IMR-90 (cell line): ENCODE results near the gene COLGALT1. TPM values are rescaled to one million over a fixed set of nuclear protein-coding genes. Genes with fewer than 3 reads are reported as not detected.
A peak's percentile ranks its signal among the peaks of the same experiment; 100 is the strongest.

Experiments used
- ATAC-seq: fragments of 200-7000 bp; cut with Tn5 transposase; 2 replicates; pipeline ENCODE4 v1.9.1; 2020; ENCODE audit warnings: low read depth, mild to moderate bottlenecking, moderate library complexity
- BruUV-seq: library from RNA; stranded (reverse); fragments of 400-500 nt; replicated peaks from 2 replicates; lab custom pipeline; 2021; lab: Mats Ljungman, UMichigan
- CTCF ChIA-PET: fragments of 300-600 bp; formaldehyde crosslinking; extraction: SDS; loops from one replicate; lab custom pipeline; 2021; ENCODE audit warnings: antibody characterized with exemption; lab: Yijun Ruan, JAX
- POLR2A ChIA-PET: fragments of 300-600 bp; sonication (Branson Sonifier 250); formaldehyde crosslinking; loops from one replicate; lab custom pipeline; 2022; ENCODE audit warnings: antibody characterized with exemption; ENCODE audit not compliant: unreplicated experiment; lab: Charles Lee
- DNase-seq: peaks from one replicate; pipeline ENCODE4 v3.0.0; 2013
- H2AFZ ChIP-seq: replicated peaks from 2 replicates; pipeline ENCODE3; 2013; ENCODE audit warnings: low read length, mild to moderate bottlenecking; ENCODE audit not compliant: poor library complexity
- H2AK5ac ChIP-seq: 2 replicates; pipeline ENCODE4 v1.6.1; 2013; ENCODE audit warnings: low read depth, low read length, inconsistent platforms
- H2AK9ac ChIP-seq: replicated peaks from 2 replicates; pipeline ENCODE3; 2013; ENCODE audit warnings: mild to moderate bottlenecking, low read depth, low read length, moderate library complexity; ENCODE audit not compliant: poor library complexity
- H2BK120ac ChIP-seq: 2 replicates; pipeline ENCODE4 v1.6.1; 2013; ENCODE audit warnings: low read depth, low read length, inconsistent platforms
- H2BK15ac ChIP-seq: 3 replicates; pipeline ENCODE4 v1.6.1; 2013; ENCODE audit warnings: low read depth, low read length, inconsistent platforms
- H2BK20ac ChIP-seq: 2 replicates; pipeline ENCODE4 v1.6.1; 2013; ENCODE audit warnings: low read depth, mild to moderate bottlenecking, inconsistent platforms, low read length, moderate library complexity
- H2BK5ac ChIP-seq: 2 replicates; pipeline ENCODE4 v1.6.1; 2013; ENCODE audit warnings: mild to moderate bottlenecking, low read depth, low read length, inconsistent platforms; ENCODE audit not compliant: poor library complexity, severe bottlenecking
- H3K14ac ChIP-seq: replicated peaks from 2 replicates; pipeline ENCODE4 v1.6.1; 2013; ENCODE audit warnings: low read depth, low read length, inconsistent platforms
- H3K18ac ChIP-seq: 2 replicates; pipeline ENCODE4 v1.6.1; 2013; ENCODE audit warnings: low read depth, low read length, control low read depth
- H3K23ac ChIP-seq: 2 replicates; pipeline ENCODE4 v1.6.1; 2013; ENCODE audit warnings: low read depth, low read length, inconsistent platforms
- H3K27ac ChIP-seq: 2 replicates; pipeline ENCODE4 v1.5.1; 2013; ENCODE audit warnings: mild to moderate bottlenecking, control low read depth, low read length; ENCODE audit not compliant: insufficient read depth
- H3K27me3 ChIP-seq: 2 replicates; pipeline ENCODE4 v1.6.1; 2013; ENCODE audit warnings: low read length; ENCODE audit not compliant: control insufficient read depth, insufficient read depth
- H3K36me3 ChIP-seq: 2 replicates; pipeline ENCODE4 v1.6.1; 2013; ENCODE audit warnings: low read length, mixed read lengths; ENCODE audit not compliant: control insufficient read depth, insufficient read depth
- H3K4ac ChIP-seq: 2 replicates; pipeline ENCODE4 v1.6.1; 2013; ENCODE audit warnings: low read depth, low read length, inconsistent platforms
- H3K4me1 ChIP-seq: 2 replicates; pipeline ENCODE4 v1.6.1; 2013; ENCODE audit warnings: low read length, mixed read lengths; ENCODE audit not compliant: control insufficient read depth, insufficient read depth
- H3K4me2 ChIP-seq: 2 replicates; pipeline ENCODE4 v1.6.1; 2013; ENCODE audit warnings: low read depth, mild to moderate bottlenecking, control low read depth, low read length, moderate library complexity
- H3K4me3 ChIP-seq: 2 replicates; pipeline ENCODE4 v1.5.1; 2013; ENCODE audit warnings: low read depth, mild to moderate bottlenecking, control low read depth, low read length, moderate library complexity; ENCODE audit not compliant: insufficient read depth
- H3K56ac ChIP-seq: 2 replicates; pipeline ENCODE4 v1.6.1; 2013; ENCODE audit warnings: low read length, inconsistent platforms; ENCODE audit not compliant: insufficient read depth; ENCODE audit errors: extremely low read depth
- H3K79me1 ChIP-seq, 2 experiments: 2 replicates each; pipeline ENCODE4 v1.6.1; 2013; ENCODE audit warnings: low read length in 2 of 2, inconsistent platforms in 1 of 2, low read depth in 1 of 2
- H3K9ac ChIP-seq: 2 replicates; pipeline ENCODE4 v1.6.1; 2013; ENCODE audit warnings: low read depth, low read length, control low read depth
- H3K9me1 ChIP-seq: 2 replicates; pipeline ENCODE4 v1.6.1; 2013; ENCODE audit warnings: low read length, inconsistent platforms; ENCODE audit not compliant: insufficient read depth
- H3K9me3 ChIP-seq: 2 replicates; pipeline ENCODE4 v1.6.1; 2013; ENCODE audit warnings: low read length; ENCODE audit not compliant: control insufficient read depth, insufficient read depth
- H4K20me1 ChIP-seq: 2 replicates; pipeline ENCODE4 v1.6.1; 2013; ENCODE audit warnings: low read length, inconsistent platforms; ENCODE audit not compliant: insufficient read depth
- H4K5ac ChIP-seq: 2 replicates; pipeline ENCODE4 v1.6.1; 2013; ENCODE audit warnings: mild to moderate bottlenecking, low read depth, low read length, control low read depth
- H4K8ac ChIP-seq, 2 experiments: 2 replicates each; pipeline ENCODE4 v1.6.1; 2013; ENCODE audit warnings: low read depth in 2 of 2, low read length in 2 of 2, control low read depth in 1 of 2, inconsistent platforms in 1 of 2
- H4K91ac ChIP-seq: 2 replicates; pipeline ENCODE4 v1.6.1; 2013; ENCODE audit warnings: low read depth, low read length, inconsistent platforms; ENCODE audit not compliant: insufficient read depth
- CEBPB ChIP-seq: IDR thresholded peaks from 2 replicates; pipeline ENCODE4 v1.6.1; 2012; ENCODE audit warnings: low read depth, low read length, improper control_type of control experiment
- MAZ ChIP-seq: IDR thresholded peaks from 2 replicates; pipeline ENCODE4 v1.6.1; 2012; ENCODE audit warnings: low read depth, mild to moderate bottlenecking, low read length, improper control_type of control experiment, moderate library complexity, borderline replicate concordance
- MXI1 ChIP-seq: IDR thresholded peaks from 2 replicates; pipeline ENCODE4 v1.6.1; 2012; ENCODE audit warnings: low read depth, mild to moderate bottlenecking, low read length, moderate library complexity, borderline replicate concordance
- WGBS, 2 experiments: methylation state at CpG; one replicate each; pipeline versions ENCODE4 v1.1.5 to v1.1.7; 2013; ENCODE audit warnings: missing lambda C conversion rate in 2 of 2; ENCODE audit not compliant: insufficient read length in 1 of 2; ENCODE audit errors: extremely low coverage in 2 of 2; 5-methylcytosine and 5-hydroxymethylcytosine counted together
- dilution Hi-C: fragments of 300-500 bp; cut with HindIII; formaldehyde crosslinking; loops from one replicate; pipeline ENCODE4 v1.14.3; 2018; ENCODE audit warnings: low sequenced_read_pairs; ENCODE audit not compliant: unreplicated experiment
- in situ Hi-C: fragments of 300-500 bp; cut with MboI; formaldehyde crosslinking; loops from 3 replicates; pipeline ENCODE4 v1.14.3; 2019; ENCODE audit warnings: low sequenced_read_pairs, inconsistent platforms, mixed read lengths
- intact Hi-C: fragments of 100-400 bp; cut with micrococcal nuclease; formaldehyde crosslinking; loops from 2 replicates; pipeline ENCODE4 v1.10.0; 2022
- polyA plus RNA-seq, 3 experiments: library from polyadenylated mRNA; depleted of rRNA; stranded (reverse); fragments of >200 nt; gene quantifications; 2 replicates each; pipeline ENCODE4 v1.2.3, GENCODE V29; 2012; ENCODE audit warnings: low replicate concordance in 1 of 3
- total RNA-seq: library from RNA; depleted of rRNA; stranded (reverse); fragments of >200 nt; gene quantifications from 2 replicates; pipeline ENCODE4 v1.2.3, GENCODE V29; 2012

Gene COLGALT1
- total and polyA plus RNA-seq, 2 of the 4 experiments (the other 2 are of a cell fraction), result 77.1 to 117 TPM

DNA sequence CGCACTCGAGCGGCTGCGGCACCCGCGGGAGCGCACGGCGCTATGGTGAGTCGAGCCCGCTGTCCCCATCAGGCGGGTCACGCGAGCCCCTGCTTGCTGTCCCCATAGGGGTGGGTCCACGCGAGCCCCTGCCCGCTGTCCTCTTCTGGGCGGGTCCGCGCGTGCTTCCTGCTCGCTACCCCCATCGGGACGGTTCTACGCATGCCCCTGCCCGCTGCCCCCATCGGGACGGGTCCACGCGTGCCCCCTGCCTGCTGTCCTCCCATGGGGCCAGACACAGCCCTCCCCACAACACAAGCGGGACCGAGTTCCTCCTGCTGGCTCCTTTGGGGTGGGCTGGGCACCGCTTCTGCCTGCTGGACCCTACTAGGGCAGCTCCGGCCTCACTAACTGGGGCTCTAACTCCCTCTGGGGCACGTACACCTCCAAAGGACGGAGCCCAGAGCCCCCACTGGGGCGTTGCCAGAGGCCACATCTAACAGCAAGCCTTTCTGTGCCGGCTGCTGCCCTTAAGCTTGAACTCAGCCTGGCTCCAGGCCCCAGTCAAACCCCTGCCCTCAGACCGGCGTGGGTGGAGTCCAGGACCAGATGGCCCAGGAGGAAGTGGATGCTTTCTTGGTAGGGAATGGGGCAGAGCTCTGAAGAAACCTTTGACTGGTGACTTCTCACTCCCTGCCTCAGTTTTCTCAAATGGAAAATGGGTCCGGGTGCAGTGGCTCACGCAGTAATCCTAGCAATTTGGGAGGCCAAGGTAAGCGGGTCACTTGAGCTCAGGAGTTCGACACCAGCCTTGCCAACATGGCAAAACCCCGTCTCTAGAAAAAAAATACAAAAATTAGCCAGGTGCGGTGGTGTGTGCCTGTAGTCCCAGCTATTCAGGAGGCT, 722 bp downstream of the COLGALT1 start:
- Histone ChIP-seq H3K4me2 (peak overlapping the region; percentile 83), H3K4me3 (peak overlapping the region; percentile 84), H2AK5ac (peak overlapping the region; percentile 74), H2BK15ac (peak overlapping the region; percentile 36; the same call in 1 of the 3 replicates), H4K8ac (peak overlapping the region; percentile 30 to 70; a peak in 3 of 4 replicates), H2AK9ac (peak overlapping the region; percentile 98), H3K9me1 (peaks cover 4% of the 10 kb centered on the region; the same call in 1 of the 2 replicates), H3K18ac (peak overlapping the region; percentile 51; the same call in 1 of the 2 replicates), H3K9ac (peak overlapping the region; percentile 75), H4K5ac (peak overlapping the region; percentile 49), H4K91ac (peak overlapping the region; percentile 86), H3K79me1 (peaks cover 10 to 40% of the 10 kb centered on the region in 2 experiments), H3K27ac (peak overlapping the region; percentile 94), H3K36me3 (peaks cover 19% of the 10 kb centered on the region), H3K14ac (peak overlapping the region; percentile 93), H3K23ac (peak overlapping the region; percentile 36; the same call in 1 of the 2 replicates), H2BK20ac (no peak overlapping the region), H3K56ac (peak overlapping the region; percentile 70), H2AFZ (peak overlapping the region; percentile 97), H4K20me1 (no peaks in the 10 kb centered on the region), H2BK5ac (peak overlapping the region; percentile 86), H3K4ac (peak overlapping the region; percentile 88), H3K27me3 (no peaks in the 10 kb centered on the region), H3K9me3 (no peaks in the 10 kb centered on the region), H3K4me1 (peaks cover 3% of the 10 kb centered on the region; the same call in 1 of the 2 replicates), H2BK120ac (peak overlapping the region; percentile 0; the same call in 1 of the 2 replicates)
- dilution Hi-C loops, result no loop called here
- ChIA-PET POLR2A (no interaction called here), CTCF (no interaction called here)
- intact Hi-C loops, result loop anchor here (5.0 to 10.0 kb wide), 2 partner anchors 44 to 161 kb away; partner anchors contain the start of genes CCDC194 and PGLS
- ATAC-seq (peak; percentile 63), DNase-seq (peak; percentile 44)
- in situ Hi-C loops, result no loop called here
- no TSS peak for BruUV-seq
- 0 out of 2 replicates have a peak, but pooled peaks have one; percentile 7 for TF ChIP-seq MAZ
- peak; percentile 12; the same call in 1 of the 2 replicates for TF ChIP-seq MXI1
- TF ChIP-seq CEBPB, result no peak
- WGBS, 2 experiments, result 4% methylated on average over 24 of the region's 46 CpGs; no CpG with 5 or more reads in 1 of the 2 experiments
